Measurements from ENCODE around the gene DLG1. TPM values are rescaled to one million over a fixed set of nuclear protein-coding genes. Genes with fewer than 3 reads are reported as not detected.
"Not testable (repeated sequence)": the region's sequence is repeated elsewhere in the genome, so short reads cannot be mapped to it uniquely, and the experiment has no call there.

The DLG1 gene
- total and polyA plus RNA-seq, 7 donors: 16.1 to 57.6 (median 51.3) TPM

DNA sequence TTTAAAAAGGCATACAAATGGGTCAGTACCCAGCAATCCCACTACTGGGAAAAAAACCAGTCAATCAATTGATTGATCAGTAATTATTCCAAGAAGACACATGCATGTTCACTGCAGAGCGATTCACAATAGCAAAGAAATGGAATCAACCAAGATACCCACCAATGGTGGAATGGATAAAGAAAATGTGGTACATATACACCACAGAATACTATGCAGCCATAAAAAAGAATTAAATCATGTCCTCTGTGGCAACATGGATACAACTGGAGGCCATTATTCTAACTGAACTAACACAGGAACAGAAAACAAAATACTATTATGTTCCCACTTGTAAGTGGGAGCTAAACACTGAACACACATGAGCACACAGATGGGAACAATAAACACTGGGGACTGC, 103.1 kb downstream of the DLG1 start:
- DNase-seq (no peak), ATAC-seq (no peak)
- H3K27ac ChIP-seq: no peak overlapping the region
- WGBS, 3 donors: 94 to 100% (median 98%) methylated on average over 1 of the region's 1 CpG
- peaks cover 6% of the 10 kb centered on the region for H3K4me1 ChIP-seq
- H3K9me3 ChIP-seq: no peaks in the 10 kb centered on the region
- no peaks in the 10 kb centered on the region for H3K36me3 ChIP-seq (ENCODE audit: insufficient read depth in 1 of 2, low read depth in 1 of 2)
- no peak overlapping the region for H3K4me3 ChIP-seq
- TF ChIP-seq, protein P1, sequence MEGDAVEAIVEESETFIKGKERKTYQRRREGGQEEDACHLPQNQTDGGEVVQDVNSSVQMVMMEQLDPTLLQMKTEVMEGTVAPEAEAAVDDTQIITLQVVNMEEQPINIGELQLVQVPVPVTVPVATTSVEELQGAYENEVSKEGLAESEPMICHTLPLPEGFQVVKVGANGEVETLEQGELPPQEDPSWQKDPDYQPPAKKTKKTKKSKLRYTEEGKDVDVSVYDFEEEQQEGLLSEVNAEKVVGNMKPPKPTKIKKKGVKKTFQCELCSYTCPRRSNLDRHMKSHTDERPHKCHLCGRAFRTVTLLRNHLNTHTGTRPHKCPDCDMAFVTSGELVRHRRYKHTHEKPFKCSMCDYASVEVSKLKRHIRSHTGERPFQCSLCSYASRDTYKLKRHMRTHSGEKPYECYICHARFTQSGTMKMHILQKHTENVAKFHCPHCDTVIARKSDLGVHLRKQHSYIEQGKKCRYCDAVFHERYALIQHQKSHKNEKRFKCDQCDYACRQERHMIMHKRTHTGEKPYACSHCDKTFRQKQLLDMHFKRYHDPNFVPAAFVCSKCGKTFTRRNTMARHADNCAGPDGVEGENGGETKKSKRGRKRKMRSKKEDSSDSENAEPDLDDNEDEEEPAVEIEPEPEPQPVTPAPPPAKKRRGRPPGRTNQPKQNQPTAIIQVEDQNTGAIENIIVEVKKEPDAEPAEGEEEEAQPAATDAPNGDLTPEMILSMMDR (IDR thresholded peaks at IDR 0.05): no peak
- no peaks in the 10 kb centered on the region for H3K27me3 ChIP-seq (ENCODE audit: insufficient read depth in 3 of 3, low read length in 2 of 3)
- intact Hi-C loops (cut with DNase I): no loop called here

DNA sequence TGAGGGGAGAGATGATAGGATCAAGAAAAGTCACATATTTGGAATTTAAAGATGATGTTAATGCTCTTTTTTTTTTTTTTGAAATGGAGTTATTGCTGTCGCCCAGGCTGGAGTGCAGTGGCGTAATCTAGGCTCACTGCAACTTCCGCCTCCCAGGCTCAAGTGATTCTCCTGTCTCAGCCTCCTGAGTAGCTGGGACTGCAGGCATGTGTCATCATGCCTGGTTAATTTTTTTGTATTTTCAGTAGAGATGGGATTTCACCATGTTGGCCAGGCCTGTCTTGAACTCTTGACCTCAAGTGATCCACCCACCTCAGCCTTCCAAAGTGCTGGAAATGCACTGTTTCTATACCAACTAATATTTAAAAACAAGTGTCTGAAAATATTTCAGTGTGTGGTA, 104.7 kb downstream of the DLG1 start:
- WGBS, 3 donors: 96 to 100% (median 97%) methylated on average over 3 of the region's 3 CpGs
- DNase-seq; intact Hi-C loops (cut with DNase I); H3K4me3 ChIP-seq; ATAC-seq; H3K36me3 ChIP-seq (ENCODE audit: insufficient read depth in 1 of 2, low read depth in 1 of 2); H3K9me3 ChIP-seq; H3K4me1 ChIP-seq; H3K27me3 ChIP-seq (ENCODE audit: insufficient read depth in 3 of 3, low read length in 2 of 3); H3K27ac ChIP-seq: not testable (repeated sequence)

DNA sequence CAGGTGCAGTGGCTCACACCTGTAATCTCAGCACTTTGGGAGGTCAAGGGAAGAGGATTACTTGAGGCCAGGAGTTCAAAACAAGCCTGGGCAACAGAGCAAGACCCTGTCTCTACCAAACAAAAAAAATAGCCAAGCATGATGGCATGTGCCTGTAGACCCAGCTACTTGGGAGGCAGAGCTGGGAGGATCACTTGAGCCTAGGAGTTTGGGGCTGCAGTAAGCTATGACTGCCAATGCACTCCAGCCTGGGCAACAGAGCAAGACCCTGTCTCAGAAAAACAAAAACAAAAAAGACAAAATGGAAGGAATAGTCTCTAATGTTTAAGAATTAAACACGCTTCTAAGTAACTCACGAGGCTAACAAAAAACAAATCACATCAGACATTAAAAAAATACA, 106.5 kb downstream of the DLG1 start:
- ATAC-seq (no peak), DNase-seq (no peak)
- H3K36me3 ChIP-seq (ENCODE audit: insufficient read depth in 1 of 2, low read depth in 1 of 2): no peaks in the 10 kb centered on the region
- peaks cover 6% of the 10 kb centered on the region for H3K4me1 ChIP-seq
- no peaks in the 10 kb centered on the region for H3K9me3 ChIP-seq
- H3K4me3 ChIP-seq: no peak overlapping the region
- H3K27ac ChIP-seq: no peak overlapping the region
- no peaks in the 10 kb centered on the region for H3K27me3 ChIP-seq (ENCODE audit: insufficient read depth in 3 of 3, low read length in 2 of 3)
- intact Hi-C loops (cut with DNase I): no loop called here
- WGBS, 3 donors: 90 to 98% (median 97%) methylated on average over 2 of the region's 2 CpGs
- TF ChIP-seq, protein P1 (IDR thresholded peaks at IDR 0.05): no peak

DNA sequence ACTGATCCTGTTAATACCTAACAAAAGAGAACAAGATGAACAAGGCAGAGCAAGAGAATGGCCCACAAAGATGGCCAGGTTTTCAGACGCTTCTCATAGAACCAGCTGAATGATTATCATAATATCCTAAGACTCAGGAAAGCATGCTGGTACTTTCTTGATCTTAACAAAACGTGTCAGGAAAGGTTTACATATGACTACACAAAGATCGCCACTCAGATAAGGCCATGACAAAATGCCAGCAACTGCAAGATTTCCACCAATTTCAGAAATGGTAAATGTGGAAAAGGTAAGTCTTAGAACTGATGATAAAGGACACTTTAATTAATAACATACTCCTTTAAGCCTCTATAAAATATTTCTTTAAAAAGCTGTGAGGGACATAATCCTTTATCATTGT, 108.8 kb downstream of the DLG1 start:
- intact Hi-C loops (cut with DNase I): loop anchor here in 1 of 2 donors (5.0 kb wide), 1 partner anchor 187 kb away; no protein-coding TSS in a partner anchor
- H3K9me3 ChIP-seq: no peaks in the 10 kb centered on the region
- H3K4me1 ChIP-seq: peaks cover 6% of the 10 kb centered on the region
- H3K4me3 ChIP-seq: no peak overlapping the region
- ATAC-seq (no peak), DNase-seq (no peak)
- H3K36me3 ChIP-seq (ENCODE audit: insufficient read depth in 1 of 2, low read depth in 1 of 2): no peaks in the 10 kb centered on the region
- 72 to 79% (median 73%) methylated on average over 3 of the region's 3 CpGs for WGBS, 3 donors
- TF ChIP-seq, protein P1 (IDR thresholded peaks at IDR 0.05): no peak
- H3K27me3 ChIP-seq (ENCODE audit: insufficient read depth in 3 of 3, low read length in 2 of 3): no peaks in the 10 kb centered on the region
- H3K27ac ChIP-seq: no peak overlapping the region

DNA sequence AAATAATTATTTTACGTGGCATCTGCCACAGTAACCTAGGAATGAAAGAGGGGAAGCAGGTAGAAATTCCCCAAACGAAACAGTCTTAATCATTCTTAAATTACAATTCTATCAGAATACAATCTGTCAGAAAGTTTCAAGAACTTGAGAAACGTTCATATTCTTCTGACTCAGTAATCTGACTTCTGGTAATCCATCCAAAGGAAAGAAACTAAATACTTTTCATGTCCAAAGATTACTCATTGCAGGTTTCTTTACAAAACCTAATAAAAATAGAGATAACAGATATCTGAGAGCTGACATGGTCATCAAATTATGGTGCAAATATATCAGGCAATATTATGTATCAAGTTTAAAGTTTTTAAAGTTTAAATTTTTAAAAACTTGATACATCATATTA, 109.4 kb downstream of the DLG1 start:
- intact Hi-C loops (cut with DNase I): loop anchor here in 1 of 2 donors (5.0 kb wide), 1 partner anchor 187 kb away; no protein-coding TSS in a partner anchor
- TF ChIP-seq, protein P1 (IDR thresholded peaks at IDR 0.05): no peak
- Histone ChIP-seq H3K4me3 (no peak overlapping the region), H3K36me3 (ENCODE audit: insufficient read depth in 1 of 2, low read depth in 1 of 2) (no peaks in the 10 kb centered on the region), H3K9me3 (no peaks in the 10 kb centered on the region), H3K27ac (no peak overlapping the region), H3K4me1 (peaks cover 6% of the 10 kb centered on the region), H3K27me3 (ENCODE audit: insufficient read depth in 3 of 3, low read length in 2 of 3) (no peaks in the 10 kb centered on the region)
- ATAC-seq (no peak), DNase-seq (no peak)
- 69 to 74% (median 70%) methylated on average over 3 of the region's 3 CpGs for WGBS, 3 donors

Data from psoas muscle (tissue), 8 donors.